ENCODE results near the gene CEP89.
"Not testable (repeated sequence)": the region's sequence is repeated elsewhere in the genome, so short reads cannot be mapped to it uniquely, and the experiment has no call there.

The CEP89 gene

GRCh38 chr19:32895384-32895783 lies 76.4 kb downstream of the CEP89 start:
- Histone ChIP-seq H3K4me3 (ENCODE audit: low read depth, low read length) (no peak overlapping the region), H3K27ac (ENCODE audit: low read depth, low read length) (no peak overlapping the region), H3K36me3 (ENCODE audit: insufficient read depth, low read length) (peaks cover 18% of the 10 kb centered on the region), H3K79me2 (ENCODE audit: control insufficient read depth, insufficient read depth, low read length, unreplicated experiment) (peaks cover 3% of the 10 kb centered on the region), H3K4me1 (ENCODE audit: control insufficient read depth, insufficient read depth, low read length, unreplicated experiment) (no peaks in the 10 kb centered on the region), H3K27me3 (ENCODE audit: insufficient read depth, low read length) (no peaks in the 10 kb centered on the region), H2AFZ (ENCODE audit: low read length, unreplicated experiment) (no peak overlapping the region)

GRCh38 chr19:32891609-32892008 lies 80.1 kb downstream of the CEP89 start:
- Histone ChIP-seq H3K79me2 (ENCODE audit: control insufficient read depth, insufficient read depth, low read length, unreplicated experiment) (peaks cover 3% of the 10 kb centered on the region), H3K27ac (ENCODE audit: low read depth, low read length) (no peak overlapping the region), H2AFZ (ENCODE audit: low read length, unreplicated experiment) (no peak overlapping the region), H3K36me3 (ENCODE audit: insufficient read depth, low read length) (peaks cover 18% of the 10 kb centered on the region), H3K4me3 (ENCODE audit: low read depth, low read length) (no peak overlapping the region), H3K4me1 (ENCODE audit: control insufficient read depth, insufficient read depth, low read length, unreplicated experiment) (no peaks in the 10 kb centered on the region), H3K27me3 (ENCODE audit: insufficient read depth, low read length) (no peaks in the 10 kb centered on the region)

GRCh38 chr19:32890841-32891240 lies 80.9 kb downstream of the CEP89 start:
- H3K27ac ChIP-seq (ENCODE audit: low read depth, low read length), result no peak overlapping the region
- no peak overlapping the region for H3K4me3 ChIP-seq (ENCODE audit: low read depth, low read length)
- H3K36me3 ChIP-seq (ENCODE audit: insufficient read depth, low read length), result peaks cover 18% of the 10 kb centered on the region
- H3K4me1 ChIP-seq (ENCODE audit: control insufficient read depth, insufficient read depth, low read length, unreplicated experiment), result no peaks in the 10 kb centered on the region
- no peaks in the 10 kb centered on the region for H3K27me3 ChIP-seq (ENCODE audit: insufficient read depth, low read length)
- H2AFZ ChIP-seq (ENCODE audit: low read length, unreplicated experiment), result no peak overlapping the region
- H3K79me2 ChIP-seq (ENCODE audit: control insufficient read depth, insufficient read depth, low read length, unreplicated experiment), result peaks cover 3% of the 10 kb centered on the region

GRCh38 chr19:32890326-32890725 lies 81.4 kb downstream of the CEP89 start:
- Histone ChIP-seq H3K4me1 (ENCODE audit: control insufficient read depth, insufficient read depth, low read length, unreplicated experiment) (no peaks in the 10 kb centered on the region), H2AFZ (ENCODE audit: low read length, unreplicated experiment) (no peak overlapping the region), H3K36me3 (ENCODE audit: insufficient read depth, low read length) (peaks cover 18% of the 10 kb centered on the region), H3K27ac (ENCODE audit: low read depth, low read length) (no peak overlapping the region), H3K79me2 (ENCODE audit: control insufficient read depth, insufficient read depth, low read length, unreplicated experiment) (peaks cover 2% of the 10 kb centered on the region), H3K4me3 (ENCODE audit: low read depth, low read length) (no peak overlapping the region), H3K27me3 (ENCODE audit: insufficient read depth, low read length) (no peaks in the 10 kb centered on the region)

GRCh38 chr19:32889137-32889934 lies 82.4 kb downstream of the CEP89 start:
- no peaks in the 10 kb centered on the region for H3K27me3 ChIP-seq (ENCODE audit: insufficient read depth, low read length)

GRCh38 chr19:32887572-32888215 lies 84.1 kb downstream of the CEP89 start:
- Histone ChIP-seq H3K4me3 (ENCODE audit: low read depth, low read length) (no peak overlapping the region), H3K27me3 (ENCODE audit: insufficient read depth, low read length) (no peaks in the 10 kb centered on the region), H3K27ac (ENCODE audit: low read depth, low read length) (no peak overlapping the region), H3K4me1 (ENCODE audit: control insufficient read depth, insufficient read depth, low read length, unreplicated experiment) (no peaks in the 10 kb centered on the region), H2AFZ (ENCODE audit: low read length, unreplicated experiment) (no peak overlapping the region), H3K79me2 (ENCODE audit: control insufficient read depth, insufficient read depth, low read length, unreplicated experiment) (no peaks in the 10 kb centered on the region), H3K36me3 (ENCODE audit: insufficient read depth, low read length) (peaks cover 7% of the 10 kb centered on the region; the same call in 1 of the 2 replicates)

More at GRCh38 chr19:32889137-32889934, 82.4 kb downstream of the CEP89 start:
- H3K4me3 ChIP-seq (ENCODE audit: low read depth, low read length), result no peak overlapping the region
- no peaks in the 10 kb centered on the region for H3K79me2 ChIP-seq (ENCODE audit: control insufficient read depth, insufficient read depth, low read length, unreplicated experiment)
- no peak overlapping the region for H2AFZ ChIP-seq (ENCODE audit: low read length, unreplicated experiment)
- no peaks in the 10 kb centered on the region for H3K4me1 ChIP-seq (ENCODE audit: control insufficient read depth, insufficient read depth, low read length, unreplicated experiment)
- peaks cover 18% of the 10 kb centered on the region for H3K36me3 ChIP-seq (ENCODE audit: insufficient read depth, low read length)
- H3K27ac ChIP-seq (ENCODE audit: low read depth, low read length), result no peak overlapping the region

- Histone ChIP-seq H3K36me3 (ENCODE audit: insufficient read depth, low read length) (no peaks in the 10 kb centered on the region), H3K79me2 (ENCODE audit: control insufficient read depth, insufficient read depth, low read length, unreplicated experiment) (no peaks in the 10 kb centered on the region), H2AFZ (ENCODE audit: low read length, unreplicated experiment) (no peak overlapping the region), H3K4me3 (ENCODE audit: low read depth, low read length) (no peak overlapping the region), H3K27me3 (ENCODE audit: insufficient read depth, low read length) (no peaks in the 10 kb centered on the region), H3K4me1 (ENCODE audit: control insufficient read depth, insufficient read depth, low read length, unreplicated experiment) (no peaks in the 10 kb centered on the region), H3K27ac (ENCODE audit: low read depth, low read length) (no peak overlapping the region)
These were observed 85.5 kb downstream of the CEP89 start for GRCh38 chr19:32886241-32886640.

- not testable (repeated sequence) for H3K4me3 ChIP-seq (ENCODE audit: low read depth, low read length); H3K27ac ChIP-seq (ENCODE audit: low read depth, low read length); H3K27me3 ChIP-seq (ENCODE audit: insufficient read depth, low read length)
These were observed 86.5 kb downstream of the CEP89 start for GRCh38 chr19:32885255-32885654.

GRCh38 chr19:32881766-32882165 lies 90.0 kb downstream of the CEP89 start:
- Histone ChIP-seq H3K79me2 (ENCODE audit: control insufficient read depth, insufficient read depth, low read length, unreplicated experiment) (no peaks in the 10 kb centered on the region), H3K36me3 (ENCODE audit: insufficient read depth, low read length) (no peaks in the 10 kb centered on the region), H3K4me3 (ENCODE audit: low read depth, low read length) (no peak overlapping the region), H2AFZ (ENCODE audit: low read length, unreplicated experiment) (no peak overlapping the region), H3K27me3 (ENCODE audit: insufficient read depth, low read length) (no peaks in the 10 kb centered on the region), H3K4me1 (ENCODE audit: control insufficient read depth, insufficient read depth, low read length, unreplicated experiment) (no peaks in the 10 kb centered on the region), H3K27ac (ENCODE audit: low read depth, low read length) (no peak overlapping the region)

More at GRCh38 chr19:32885255-32885654, 86.5 kb downstream of the CEP89 start:
- not testable (repeated sequence) for H3K36me3 ChIP-seq (ENCODE audit: insufficient read depth, low read length); H3K79me2 ChIP-seq (ENCODE audit: control insufficient read depth, insufficient read depth, low read length, unreplicated experiment); H2AFZ ChIP-seq (ENCODE audit: low read length, unreplicated experiment); H3K4me1 ChIP-seq (ENCODE audit: control insufficient read depth, insufficient read depth, low read length, unreplicated experiment)

- Histone ChIP-seq H3K79me2 (ENCODE audit: control insufficient read depth, insufficient read depth, low read length, unreplicated experiment) (no peaks in the 10 kb centered on the region), H3K27ac (ENCODE audit: low read depth, low read length) (no peak overlapping the region), H3K27me3 (ENCODE audit: insufficient read depth, low read length) (no peaks in the 10 kb centered on the region), H3K36me3 (ENCODE audit: insufficient read depth, low read length) (no peaks in the 10 kb centered on the region), H3K4me3 (ENCODE audit: low read depth, low read length) (no peak overlapping the region), H3K4me1 (ENCODE audit: control insufficient read depth, insufficient read depth, low read length, unreplicated experiment) (no peaks in the 10 kb centered on the region), H2AFZ (ENCODE audit: low read length, unreplicated experiment) (no peak overlapping the region)
These were observed 91.1 kb downstream of the CEP89 start for GRCh38 chr19:32880622-32881021.

- Histone ChIP-seq H3K36me3 (ENCODE audit: insufficient read depth, low read length) (no peaks in the 10 kb centered on the region), H3K79me2 (ENCODE audit: control insufficient read depth, insufficient read depth, low read length, unreplicated experiment) (no peaks in the 10 kb centered on the region), H3K4me3 (ENCODE audit: low read depth, low read length) (no peak overlapping the region), H3K27me3 (ENCODE audit: insufficient read depth, low read length) (no peaks in the 10 kb centered on the region), H3K27ac (ENCODE audit: low read depth, low read length) (no peak overlapping the region), H2AFZ (ENCODE audit: low read length, unreplicated experiment) (no peak overlapping the region), H3K4me1 (ENCODE audit: control insufficient read depth, insufficient read depth, low read length, unreplicated experiment) (no peaks in the 10 kb centered on the region)
These were observed 92.0 kb downstream of the CEP89 start for GRCh38 chr19:32879741-32880140.

All from ACC112 (cell line).